Activated T-helper 2 cell treated with anti-CD3 and anti-CD28 coated beads, Interferon-gamma antibody, Interleukin-2, Interleukin-4, amounts not matched to agents 10 μg/mL and 5 μg/mL and 100 μg/mL, durations not matched to agents 14 hours and 24 hours and 36 hours (primary cell): ENCODE results near the gene NGB. TPM values are rescaled to one million over a fixed set of nuclear protein-coding genes. Genes with fewer than 3 reads are reported as not detected.

ENCODE experiments used
- DNase-seq: peaks from one replicate; pipeline ENCODE4 v3.0.0; 2021; ENCODE audit warnings: low spot score
- H3K27ac Mint-ChIP-seq: one replicate; pipeline ENCODE4 v1.8.0; 2021; ENCODE audit warnings: mixed read lengths
- H3K27me3 Mint-ChIP-seq: one replicate; pipeline ENCODE4 v1.8.0; 2021; ENCODE audit warnings: low read depth, mixed read lengths
- H3K36me3 Mint-ChIP-seq: one replicate; pipeline ENCODE4 v1.8.0; 2021; ENCODE audit warnings: low read depth, mixed read lengths
- H3K4me1 Mint-ChIP-seq: one replicate; pipeline ENCODE4 v1.8.0; 2021; ENCODE audit warnings: low read depth, mixed read lengths
- H3K4me3 Mint-ChIP-seq: one replicate; pipeline ENCODE4 v1.8.0; 2021; ENCODE audit warnings: low read depth, mild to moderate bottlenecking, moderate library complexity, mixed read lengths
- H3K9me3 Mint-ChIP-seq: one replicate; pipeline ENCODE4 v1.8.0; 2021; ENCODE audit warnings: mixed read lengths
- intact Hi-C: fragments of 100-400 bp; cut with micrococcal nuclease; formaldehyde crosslinking; loops from one replicate; pipeline ENCODE4 v1.15.1; 2023
- total RNA-seq: library from RNA; stranded (reverse); gene quantifications from 2 replicates; pipeline ENCODE4 v1.2.3, GENCODE V29; 2022

NGB gene
- total RNA-seq, 1 donor from 2014 or later = not detected

DNA sequence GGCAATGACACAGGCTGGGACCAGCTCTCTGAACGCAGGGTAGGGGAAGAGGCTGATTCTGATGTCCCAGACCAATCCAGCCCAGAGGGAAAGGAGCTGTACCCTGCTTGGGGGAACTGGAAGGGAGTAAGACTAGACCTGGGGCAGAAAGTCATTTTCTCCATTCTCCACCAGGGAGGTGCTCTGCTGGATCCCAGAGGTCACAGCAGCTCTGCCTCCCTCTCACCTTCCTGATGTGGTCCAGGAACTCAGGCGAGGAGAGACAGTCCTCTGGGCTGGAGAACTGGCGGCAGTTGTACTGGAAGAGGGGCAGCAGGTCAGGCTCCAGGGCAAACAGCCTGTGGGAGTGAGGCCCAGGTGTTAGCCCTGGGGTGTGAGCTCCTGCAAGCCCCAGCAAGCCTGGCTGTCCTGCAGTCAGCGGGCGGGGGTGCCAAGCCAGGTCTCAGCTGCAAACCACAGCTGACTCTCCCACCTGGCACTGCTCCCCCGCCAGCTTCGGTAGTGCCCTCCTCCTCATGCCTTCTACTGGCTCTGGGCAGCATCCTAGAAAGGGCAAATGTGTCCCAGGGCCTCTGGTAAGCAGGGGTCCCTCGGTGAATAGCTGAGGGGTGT lies 1.9 kb downstream of the NGB start:
- DNase-seq = no peak
- no peaks in the 10 kb centered on the region for H3K9me3 Mint-ChIP-seq
- no peaks in the 10 kb centered on the region for H3K36me3 Mint-ChIP-seq
- H3K27me3 Mint-ChIP-seq = peaks cover 39% of the 10 kb centered on the region
- intact Hi-C loops = no loop called here
- no peak overlapping the region for H3K27ac Mint-ChIP-seq
- H3K4me3 Mint-ChIP-seq = no peak overlapping the region
- no peaks in the 10 kb centered on the region for H3K4me1 Mint-ChIP-seq

GRCh38 chr14:77267937-77268699 lies 2.9 kb downstream of the NGB start:
- intact Hi-C loops = no loop called here
- peaks cover 43% of the 10 kb centered on the region for H3K27me3 Mint-ChIP-seq
- H3K36me3 Mint-ChIP-seq = no peaks in the 10 kb centered on the region
- no peak for DNase-seq
- no peak overlapping the region for H3K4me3 Mint-ChIP-seq
- H3K4me1 Mint-ChIP-seq = no peaks in the 10 kb centered on the region
- no peak overlapping the region for H3K27ac Mint-ChIP-seq
- no peaks in the 10 kb centered on the region for H3K9me3 Mint-ChIP-seq

- Mint-ChIP-seq H3K36me3 (no peaks in the 10 kb centered on the region), H3K4me3 (no peak overlapping the region), H3K9me3 (no peaks in the 10 kb centered on the region), H3K27me3 (peaks cover 35% of the 10 kb centered on the region), H3K27ac (no peak overlapping the region), H3K4me1 (no peaks in the 10 kb centered on the region)
- no peak for DNase-seq
- intact Hi-C loops = no loop called here
Measured at GRCh38 chr14:77266336-77266735, 4.7 kb downstream of the NGB start.

GRCh38 chr14:77265561-77266335 lies 5.3 kb downstream of the NGB start:
- intact Hi-C loops = no loop called here
- H3K4me3 Mint-ChIP-seq = no peak overlapping the region
- DNase-seq = no peak
- H3K9me3 Mint-ChIP-seq = no peaks in the 10 kb centered on the region
- H3K27ac Mint-ChIP-seq = no peak overlapping the region
- H3K36me3 Mint-ChIP-seq = no peaks in the 10 kb centered on the region
- H3K27me3 Mint-ChIP-seq = peaks cover 34% of the 10 kb centered on the region
- no peaks in the 10 kb centered on the region for H3K4me1 Mint-ChIP-seq

- no peak for DNase-seq
- no peaks in the 10 kb centered on the region for H3K9me3 Mint-ChIP-seq
- peaks cover 32% of the 10 kb centered on the region for H3K27me3 Mint-ChIP-seq
- intact Hi-C loops = no loop called here
- no peaks in the 10 kb centered on the region for H3K4me1 Mint-ChIP-seq
- no peaks in the 10 kb centered on the region for H3K36me3 Mint-ChIP-seq
- H3K4me3 Mint-ChIP-seq = no peak overlapping the region
- no peak overlapping the region for H3K27ac Mint-ChIP-seq
Measured at GRCh38 chr14:77265187-77265515, 5.9 kb downstream of the NGB start.

GRCh38 chr14:77264466-77265186 lies 6.4 kb downstream of the NGB start:
- H3K36me3 Mint-ChIP-seq = no peaks in the 10 kb centered on the region
- intact Hi-C loops = no loop called here
- peaks cover 27% of the 10 kb centered on the region for H3K27me3 Mint-ChIP-seq
- H3K9me3 Mint-ChIP-seq = no peaks in the 10 kb centered on the region
- H3K4me3 Mint-ChIP-seq = no peak overlapping the region
- no peak for DNase-seq
- no peaks in the 10 kb centered on the region for H3K4me1 Mint-ChIP-seq
- no peak overlapping the region for H3K27ac Mint-ChIP-seq

- H3K4me3 Mint-ChIP-seq = no peak overlapping the region
- intact Hi-C loops = no loop called here
- H3K27ac Mint-ChIP-seq = no peak overlapping the region
- peaks cover 12% of the 10 kb centered on the region for H3K27me3 Mint-ChIP-seq
- no peaks in the 10 kb centered on the region for H3K9me3 Mint-ChIP-seq
- no peaks in the 10 kb centered on the region for H3K4me1 Mint-ChIP-seq
- H3K36me3 Mint-ChIP-seq = no peaks in the 10 kb centered on the region
- no peak for DNase-seq
Measured at GRCh38 chr14:77260631-77261030, 10.4 kb downstream of the NGB start.

GRCh38 chr14:77260199-77260598 lies 10.8 kb downstream of the NGB start:
- intact Hi-C loops = no loop called here
- H3K27ac Mint-ChIP-seq = no peak overlapping the region

GRCh38 chr14:77259025-77259715 lies 11.8 kb downstream of the NGB start:
- H3K27me3 Mint-ChIP-seq = peaks cover 12% of the 10 kb centered on the region
- no peaks in the 10 kb centered on the region for H3K4me1 Mint-ChIP-seq
- no peak for DNase-seq
- no peak overlapping the region for H3K27ac Mint-ChIP-seq
- intact Hi-C loops = no loop called here
- H3K36me3 Mint-ChIP-seq = no peaks in the 10 kb centered on the region
- H3K4me3 Mint-ChIP-seq = no peak overlapping the region
- no peaks in the 10 kb centered on the region for H3K9me3 Mint-ChIP-seq

More at GRCh38 chr14:77260199-77260598, 10.8 kb downstream of the NGB start:
- peaks cover 12% of the 10 kb centered on the region for H3K27me3 Mint-ChIP-seq
- H3K36me3 Mint-ChIP-seq = no peaks in the 10 kb centered on the region
- no peaks in the 10 kb centered on the region for H3K4me1 Mint-ChIP-seq
- no peak for DNase-seq
- no peaks in the 10 kb centered on the region for H3K9me3 Mint-ChIP-seq
- no peak overlapping the region for H3K4me3 Mint-ChIP-seq

DNA sequence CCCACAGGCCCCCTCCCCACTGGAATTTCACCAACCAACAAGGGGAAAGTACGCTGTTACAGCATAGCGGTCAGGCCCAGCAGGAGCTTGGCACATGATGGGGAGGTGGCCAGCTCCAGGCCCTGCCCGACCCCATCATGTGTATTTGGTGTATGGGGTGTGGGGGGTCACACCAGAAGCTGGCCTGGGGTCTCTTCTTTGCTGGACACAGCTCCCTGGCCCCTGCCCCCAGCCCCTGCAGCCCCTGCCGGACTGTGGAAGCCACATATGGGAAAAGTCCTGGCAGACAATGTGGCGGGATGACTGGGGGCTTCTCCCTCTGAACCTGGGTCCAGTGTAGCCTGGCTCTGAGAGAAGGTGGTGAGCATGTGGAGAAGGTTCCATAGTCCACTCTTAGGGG lies 12.4 kb downstream of the NGB start:
- H3K27ac Mint-ChIP-seq = no peak overlapping the region
- peaks cover 11% of the 10 kb centered on the region for H3K27me3 Mint-ChIP-seq
- no peaks in the 10 kb centered on the region for H3K36me3 Mint-ChIP-seq
- no peak overlapping the region for H3K4me3 Mint-ChIP-seq
- intact Hi-C loops = no loop called here
- DNase-seq = no peak
- no peaks in the 10 kb centered on the region for H3K4me1 Mint-ChIP-seq
- H3K9me3 Mint-ChIP-seq = no peaks in the 10 kb centered on the region

- Mint-ChIP-seq H3K27ac (no peak overlapping the region), H3K4me3 (no peak overlapping the region), H3K9me3 (no peaks in the 10 kb centered on the region), H3K4me1 (no peaks in the 10 kb centered on the region), H3K27me3 (peaks cover 5% of the 10 kb centered on the region), H3K36me3 (no peaks in the 10 kb centered on the region)
- no peak for DNase-seq
- intact Hi-C loops = no loop called here
Measured at GRCh38 chr14:77257700-77258099, 13.3 kb downstream of the NGB start.

DNA sequence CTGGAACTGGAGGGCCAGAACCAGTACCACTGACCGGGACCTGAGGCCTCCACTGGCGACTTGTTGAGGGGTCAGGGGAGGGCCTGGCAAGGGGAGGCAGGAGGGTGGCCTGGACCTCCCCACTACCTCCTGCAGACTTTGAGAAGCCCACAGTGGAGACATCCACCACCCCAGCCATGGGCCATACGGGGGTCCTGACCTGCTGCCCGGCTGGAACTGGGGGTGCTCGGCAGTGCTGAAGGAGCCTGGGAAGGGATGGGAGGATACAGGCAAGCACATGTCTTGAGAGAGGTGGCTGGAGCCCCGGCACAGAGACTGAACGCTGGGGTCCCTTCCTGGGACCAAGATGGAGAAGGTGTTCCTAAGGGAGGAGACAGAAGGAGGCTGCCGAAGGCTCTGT lies 14.3 kb downstream of the NGB start:
- Mint-ChIP-seq H3K9me3 (no peaks in the 10 kb centered on the region), H3K27ac (no peak overlapping the region), H3K27me3 (peaks cover 3% of the 10 kb centered on the region), H3K4me1 (no peaks in the 10 kb centered on the region), H3K4me3 (no peak overlapping the region), H3K36me3 (no peaks in the 10 kb centered on the region)
- intact Hi-C loops = no loop called here
- no peak for DNase-seq
